ENCODE measurements around the gene CHN1.

CHN1 gene

DNA sequence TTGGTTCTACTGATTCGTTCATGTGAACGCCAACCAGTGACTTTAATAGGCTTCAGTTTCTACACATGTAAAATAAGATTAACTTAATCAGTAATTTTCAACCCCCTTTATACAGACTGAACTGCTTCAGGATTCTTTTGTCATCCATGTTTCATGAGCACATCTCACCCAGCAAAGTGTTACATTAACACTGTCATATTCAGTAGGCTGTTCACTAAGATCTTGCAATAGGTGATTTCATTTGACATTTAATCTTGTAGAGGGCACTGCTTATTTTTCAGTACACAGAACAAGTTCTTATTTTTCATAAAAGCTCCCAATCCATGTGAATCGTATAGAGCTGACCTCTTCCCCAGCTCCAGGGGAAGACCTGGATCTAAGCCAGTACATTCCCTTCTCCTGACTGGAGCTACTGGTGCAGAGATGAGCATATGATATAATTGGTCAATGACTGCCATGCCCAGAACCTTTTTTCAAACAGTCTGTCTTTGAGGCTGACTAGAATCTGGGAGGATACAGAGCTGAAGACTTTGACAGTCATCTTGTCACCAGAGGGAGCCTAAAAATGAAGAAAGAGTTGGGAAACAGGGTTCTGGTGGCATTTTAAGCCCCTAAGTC, 168.7 kb downstream of the CHN1 start:
- Mint-ChIP-seq H3K9me3 (peaks cover 18% of the 10 kb centered on the region), H3K27ac (peak overlapping the region; percentile 95), H3K4me3 (peak overlapping the region; percentile 63), H3K4me1 (ENCODE audit: low read depth) (peaks cover 56% of the 10 kb centered on the region), H3K27me3 (peaks cover 6% of the 10 kb centered on the region), H3K36me3 (ENCODE audit: low read depth) (peaks cover 14% of the 10 kb centered on the region)

DNA sequence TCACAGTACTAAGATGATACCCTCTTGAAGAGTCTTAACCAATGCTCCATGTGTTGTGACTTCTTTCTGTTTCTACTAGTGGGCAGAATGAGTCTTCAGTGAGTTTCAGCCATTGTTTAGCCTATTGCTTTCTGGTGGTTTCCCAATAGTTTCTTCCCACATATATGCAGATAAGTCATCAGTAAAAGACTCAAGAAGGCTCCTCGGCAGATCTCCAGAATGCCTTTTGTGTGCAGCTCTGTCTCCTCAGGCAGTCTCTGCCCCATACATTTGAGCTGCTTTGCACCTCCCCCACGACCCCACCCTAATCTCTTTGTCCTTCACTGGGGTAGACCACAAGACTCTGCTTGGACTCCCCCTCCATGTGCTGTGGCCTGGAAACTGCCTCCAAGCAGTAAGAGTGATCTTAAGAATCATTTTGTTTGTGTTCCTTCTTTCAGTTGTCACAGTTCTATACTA, 169.4 kb downstream of the CHN1 start:
- Mint-ChIP-seq H3K27me3 (peaks cover 6% of the 10 kb centered on the region), H3K36me3 (ENCODE audit: low read depth) (peaks cover 14% of the 10 kb centered on the region), H3K27ac (peak overlapping the region; percentile 95), H3K4me1 (ENCODE audit: low read depth) (peaks cover 62% of the 10 kb centered on the region), H3K4me3 (peak overlapping the region; percentile 63), H3K9me3 (peaks cover 18% of the 10 kb centered on the region)

DNA sequence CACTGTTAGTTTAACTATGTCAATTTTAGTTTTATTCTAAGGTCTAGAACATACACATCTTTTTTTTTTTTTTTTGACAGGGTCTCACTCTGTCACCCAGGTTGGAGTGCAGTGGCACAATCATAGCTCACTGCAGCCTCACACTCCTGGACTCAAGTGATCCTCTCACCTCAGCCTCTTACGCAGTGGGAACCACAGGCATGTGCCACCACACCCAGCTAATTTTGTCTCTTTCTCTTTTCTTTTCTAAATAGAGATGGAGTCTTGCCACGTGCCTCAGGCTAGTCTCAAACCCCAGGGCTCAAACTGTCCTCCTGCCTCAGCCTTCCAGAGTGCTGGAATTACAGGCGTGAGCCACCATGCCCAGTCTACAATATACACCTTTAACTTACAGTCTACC, 171.4 kb downstream of the CHN1 start:
- Mint-ChIP-seq H3K27ac (peak overlapping the region; percentile 86), H3K4me3 (no peak overlapping the region), H3K36me3 (ENCODE audit: low read depth) (peaks cover 14% of the 10 kb centered on the region), H3K27me3 (peaks cover 3% of the 10 kb centered on the region), H3K4me1 (ENCODE audit: low read depth) (peaks cover 71% of the 10 kb centered on the region), H3K9me3 (peaks cover 18% of the 10 kb centered on the region)

DNA sequence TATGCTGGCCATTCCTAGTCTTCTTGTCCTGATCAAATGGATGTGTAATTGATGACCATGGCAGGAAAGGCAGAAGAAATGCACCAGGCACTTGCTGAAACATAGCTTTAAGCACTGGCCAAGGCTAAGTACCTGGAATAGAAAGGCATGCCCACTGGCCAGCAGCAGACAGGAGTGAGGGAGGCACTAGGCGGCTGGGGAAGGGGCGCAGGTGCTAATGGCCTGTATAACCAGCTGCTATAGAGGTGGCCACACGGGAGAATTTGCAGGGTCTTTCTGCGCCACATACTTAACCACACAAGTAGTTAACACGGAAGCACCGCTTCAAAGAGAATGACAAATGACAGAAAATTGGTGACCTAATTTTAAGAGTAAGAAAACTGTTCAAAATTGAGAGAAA, 174.6 kb downstream of the CHN1 start:
- H3K27ac Mint-ChIP-seq = no peak overlapping the region
- H3K27me3 Mint-ChIP-seq = no peaks in the 10 kb centered on the region
- H3K36me3 Mint-ChIP-seq (ENCODE audit: low read depth) = peaks cover 12% of the 10 kb centered on the region
- H3K4me1 Mint-ChIP-seq (ENCODE audit: low read depth) = peaks cover 55% of the 10 kb centered on the region
- no peak overlapping the region for H3K4me3 Mint-ChIP-seq
- peaks cover 17% of the 10 kb centered on the region for H3K9me3 Mint-ChIP-seq

DNA sequence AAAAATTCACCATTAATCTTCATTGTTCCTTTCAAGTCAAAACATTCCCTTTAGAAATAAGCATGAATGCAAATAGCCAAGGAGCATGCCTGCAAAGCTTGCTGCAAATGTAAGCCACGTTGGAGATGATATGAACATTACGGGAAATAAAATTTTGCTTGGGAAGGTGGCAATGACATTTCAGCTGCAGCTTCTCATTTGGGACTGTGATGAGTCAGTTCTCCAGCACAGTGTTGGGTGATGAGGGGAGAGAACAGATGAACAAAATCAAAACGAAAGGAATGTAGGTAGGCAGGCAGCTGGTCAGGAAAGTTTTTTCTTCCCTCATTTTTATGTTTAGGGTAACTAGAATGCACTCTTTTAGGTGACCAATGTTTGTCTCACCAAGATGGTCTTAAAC, 175.6 kb downstream of the CHN1 start:
- H3K27me3 Mint-ChIP-seq = no peaks in the 10 kb centered on the region
- H3K36me3 Mint-ChIP-seq (ENCODE audit: low read depth) = peaks cover 9% of the 10 kb centered on the region
- H3K4me3 Mint-ChIP-seq = no peak overlapping the region
- H3K9me3 Mint-ChIP-seq = peaks cover 12% of the 10 kb centered on the region
- H3K27ac Mint-ChIP-seq = no peak overlapping the region
- peaks cover 45% of the 10 kb centered on the region for H3K4me1 Mint-ChIP-seq (ENCODE audit: low read depth)

DNA sequence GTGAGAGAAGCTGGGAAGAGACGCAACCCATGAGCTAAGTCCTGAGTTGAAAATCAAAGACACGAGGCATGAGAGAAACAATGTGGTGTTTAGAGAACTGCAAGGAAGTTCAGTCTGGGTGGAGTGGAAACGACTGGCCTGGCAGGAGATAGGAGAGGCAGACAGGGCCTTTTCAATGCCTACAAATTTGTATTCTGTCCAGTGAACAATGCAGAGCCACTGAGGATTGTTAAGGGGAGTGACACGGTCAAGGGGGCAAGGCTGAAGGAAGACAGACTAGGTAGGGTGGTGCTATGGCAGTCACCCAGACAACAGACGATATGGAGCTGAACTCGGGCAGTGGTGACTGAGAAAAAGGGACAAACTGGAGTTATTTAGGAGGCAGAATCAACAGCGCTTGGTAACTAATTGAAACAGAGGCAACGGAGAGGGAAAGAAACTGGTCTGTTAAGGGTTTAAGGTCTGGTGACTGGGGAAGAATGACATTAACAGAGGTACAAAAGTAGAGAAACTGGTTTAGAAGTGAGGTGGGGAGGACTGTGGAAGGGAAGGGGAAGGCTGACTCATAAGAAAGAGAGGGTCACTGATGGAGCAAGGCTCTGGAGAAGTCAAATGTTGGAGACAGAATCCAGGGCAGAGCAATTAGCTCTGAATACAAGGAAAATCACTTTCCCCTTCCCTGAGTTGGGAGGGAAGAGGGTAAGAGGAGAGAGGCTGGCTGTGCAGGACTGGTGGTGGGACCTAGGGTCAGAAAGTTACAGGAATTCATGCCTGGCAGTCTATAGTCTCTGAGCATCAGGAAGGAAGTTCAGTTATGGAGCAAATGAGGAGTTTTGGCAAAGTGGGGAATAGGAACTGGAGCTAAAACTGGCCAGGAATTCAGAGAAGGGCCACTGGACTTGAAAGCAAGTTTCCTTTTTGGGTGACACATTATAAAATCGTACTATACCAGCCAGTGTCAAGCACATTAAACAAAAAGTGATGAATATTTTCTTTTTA, 177.5 kb downstream of the CHN1 start:
- H3K4me1 Mint-ChIP-seq (ENCODE audit: low read depth) = peaks cover 27% of the 10 kb centered on the region
- H3K27ac Mint-ChIP-seq = no peak overlapping the region
- H3K4me3 Mint-ChIP-seq = no peak overlapping the region
- H3K27me3 Mint-ChIP-seq = no peaks in the 10 kb centered on the region
- H3K36me3 Mint-ChIP-seq (ENCODE audit: low read depth) = no peaks in the 10 kb centered on the region
- H3K9me3 Mint-ChIP-seq = no peaks in the 10 kb centered on the region

DNA sequence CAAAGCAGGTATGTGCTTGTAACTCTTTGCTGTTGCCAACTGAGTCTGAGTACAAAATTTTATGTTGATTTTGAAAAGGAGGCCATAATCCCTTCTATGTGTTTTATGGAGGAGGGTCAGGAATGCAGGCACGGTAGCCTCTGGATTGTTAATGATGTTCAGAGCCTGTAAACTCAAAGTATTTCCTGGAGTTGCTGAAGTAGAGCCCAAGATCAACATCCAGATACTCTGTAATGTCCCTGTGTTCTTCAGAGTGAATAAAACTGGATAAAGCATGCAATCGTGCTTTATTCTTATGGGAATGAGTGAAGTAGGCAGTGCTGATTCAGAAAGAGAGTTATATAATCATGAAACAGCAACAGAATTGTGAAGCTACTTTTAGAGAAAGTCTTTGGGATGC, 179.1 kb downstream of the CHN1 start:
- Mint-ChIP-seq H3K9me3 (no peaks in the 10 kb centered on the region), H3K27ac (no peak overlapping the region), H3K4me1 (ENCODE audit: low read depth) (peaks cover 11% of the 10 kb centered on the region)

DNA sequence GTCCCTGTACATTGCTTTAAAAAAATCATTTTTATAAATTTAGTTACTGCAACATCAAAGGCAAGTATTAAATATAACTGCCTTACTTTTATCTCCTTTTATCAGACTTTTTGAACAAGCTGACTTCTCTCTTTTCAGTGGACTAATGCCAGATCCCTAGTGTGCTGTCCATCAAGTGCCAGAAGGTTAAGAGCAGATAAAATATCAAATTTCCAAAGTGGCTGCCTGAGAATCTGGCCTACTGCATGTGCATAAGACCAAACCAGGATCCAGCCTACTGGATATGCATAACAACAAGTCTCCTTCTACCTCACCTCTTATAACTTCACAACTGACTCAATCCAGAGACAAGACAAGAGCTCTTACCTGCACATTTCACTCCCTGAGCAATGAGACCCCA, 181.1 kb downstream of the CHN1 start:
- no peak overlapping the region for H3K4me3 Mint-ChIP-seq
- no peaks in the 10 kb centered on the region for H3K4me1 Mint-ChIP-seq (ENCODE audit: low read depth)
- no peaks in the 10 kb centered on the region for H3K9me3 Mint-ChIP-seq
- H3K36me3 Mint-ChIP-seq (ENCODE audit: low read depth) = no peaks in the 10 kb centered on the region
- H3K27ac Mint-ChIP-seq = no peak overlapping the region
- H3K27me3 Mint-ChIP-seq = no peaks in the 10 kb centered on the region

More for the DNA sequence above, 179.1 kb downstream of the CHN1 start:
- Mint-ChIP-seq H3K27me3 (no peaks in the 10 kb centered on the region), H3K4me3 (no peak overlapping the region), H3K36me3 (ENCODE audit: low read depth) (no peaks in the 10 kb centered on the region)

DNA sequence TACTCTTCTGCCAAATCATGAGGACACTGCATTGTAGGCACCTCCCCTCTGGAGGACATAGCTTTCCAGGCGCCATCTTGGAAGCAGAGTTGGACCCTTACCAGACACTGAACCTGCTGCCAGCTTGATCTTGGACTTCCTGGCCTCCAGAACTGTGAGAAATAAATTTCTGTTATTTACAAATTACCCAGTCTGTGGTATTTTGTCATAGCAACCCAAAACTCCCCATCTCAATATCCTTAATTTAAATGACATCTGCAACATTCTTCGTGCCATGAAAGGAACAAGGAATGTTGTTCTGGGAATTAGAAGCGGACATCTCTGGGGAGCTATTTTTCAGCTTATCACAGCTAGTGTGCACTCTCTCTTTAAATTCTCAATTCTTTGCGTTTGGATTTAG, 183.6 kb downstream of the CHN1 start:
- H3K27me3 Mint-ChIP-seq = no peaks in the 10 kb centered on the region
- H3K36me3 Mint-ChIP-seq (ENCODE audit: low read depth) = no peaks in the 10 kb centered on the region
- H3K4me1 Mint-ChIP-seq (ENCODE audit: low read depth) = no peaks in the 10 kb centered on the region
- no peaks in the 10 kb centered on the region for H3K9me3 Mint-ChIP-seq
- no peak overlapping the region for H3K4me3 Mint-ChIP-seq
- H3K27ac Mint-ChIP-seq = no peak overlapping the region

DNA sequence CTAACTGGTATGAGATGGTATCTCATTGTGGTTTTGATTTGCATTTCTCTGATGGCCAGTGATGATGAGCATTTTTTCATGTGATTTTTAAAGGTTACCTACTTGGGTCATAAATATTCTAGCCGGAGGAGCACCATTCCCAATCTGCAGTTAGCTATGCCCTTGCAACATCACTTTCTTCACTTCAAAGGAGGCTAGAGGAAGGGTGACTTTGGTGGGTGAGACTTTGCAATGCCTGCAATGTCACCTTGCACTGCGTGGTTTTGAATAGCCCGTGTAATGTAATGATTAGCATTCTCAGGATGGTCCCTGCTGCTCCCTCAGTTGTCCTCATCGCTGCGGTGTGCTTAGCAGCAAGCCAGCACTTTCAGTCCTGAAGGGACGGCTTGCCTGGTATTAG, 184.8 kb downstream of the CHN1 start:
- no peak overlapping the region for H3K27ac Mint-ChIP-seq
- no peaks in the 10 kb centered on the region for H3K27me3 Mint-ChIP-seq
- peaks cover 4% of the 10 kb centered on the region for H3K9me3 Mint-ChIP-seq

DNA sequence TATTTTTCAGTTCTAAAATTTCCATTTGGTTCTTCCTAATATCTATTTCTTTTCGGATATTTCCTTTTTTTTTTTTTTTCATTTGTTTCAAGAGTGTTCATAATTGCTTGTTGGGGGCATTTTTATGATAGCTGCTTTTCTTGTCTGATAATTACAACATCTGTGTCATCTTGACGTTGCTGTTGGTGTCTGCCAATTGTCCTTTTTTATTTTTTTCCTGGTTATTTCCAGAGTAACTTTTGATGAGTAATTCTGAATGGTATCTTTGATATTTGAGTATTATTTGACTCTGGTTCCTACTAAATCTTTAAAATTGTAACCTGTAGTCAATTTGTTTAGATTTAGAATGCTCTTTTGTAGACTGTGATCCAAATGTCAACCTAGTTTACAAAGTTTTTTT, 189.7 kb downstream of the CHN1 start:
- Mint-ChIP-seq H3K27ac (no peak overlapping the region), H3K9me3 (peaks cover 6% of the 10 kb centered on the region), H3K4me3 (no peak overlapping the region), H3K4me1 (ENCODE audit: low read depth) (peaks cover 2% of the 10 kb centered on the region), H3K36me3 (ENCODE audit: low read depth) (no peaks in the 10 kb centered on the region), H3K27me3 (no peaks in the 10 kb centered on the region)

More for the DNA sequence above, 184.8 kb downstream of the CHN1 start:
- Mint-ChIP-seq H3K4me1 (ENCODE audit: low read depth) (no peaks in the 10 kb centered on the region), H3K4me3 (no peak overlapping the region), H3K36me3 (ENCODE audit: low read depth) (no peaks in the 10 kb centered on the region)

DNA sequence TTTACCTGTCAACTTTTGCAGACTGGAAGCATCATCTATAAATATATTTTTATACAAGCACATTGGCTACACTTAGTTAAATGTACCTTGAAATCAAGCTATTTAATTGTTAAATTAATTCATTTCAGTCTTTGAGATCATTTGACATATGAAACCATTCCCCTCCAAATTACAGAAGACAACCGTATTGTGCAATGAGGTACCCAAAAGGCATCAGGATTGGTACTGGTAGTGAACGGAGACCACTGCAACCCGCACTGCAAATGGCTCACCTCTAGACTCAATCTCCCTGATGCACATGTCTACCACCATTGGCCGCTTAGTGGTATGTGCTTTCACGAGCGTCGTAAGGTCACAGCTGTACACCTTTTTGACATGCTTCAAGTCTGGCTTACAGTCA, 193.1 kb downstream of the CHN1 start:
- H3K27ac Mint-ChIP-seq = no peak overlapping the region
- H3K27me3 Mint-ChIP-seq = no peaks in the 10 kb centered on the region
- peaks cover 11% of the 10 kb centered on the region for H3K4me1 Mint-ChIP-seq (ENCODE audit: low read depth)
- no peak overlapping the region for H3K4me3 Mint-ChIP-seq
- H3K36me3 Mint-ChIP-seq (ENCODE audit: low read depth) = no peaks in the 10 kb centered on the region
- peaks cover 6% of the 10 kb centered on the region for H3K9me3 Mint-ChIP-seq

DNA sequence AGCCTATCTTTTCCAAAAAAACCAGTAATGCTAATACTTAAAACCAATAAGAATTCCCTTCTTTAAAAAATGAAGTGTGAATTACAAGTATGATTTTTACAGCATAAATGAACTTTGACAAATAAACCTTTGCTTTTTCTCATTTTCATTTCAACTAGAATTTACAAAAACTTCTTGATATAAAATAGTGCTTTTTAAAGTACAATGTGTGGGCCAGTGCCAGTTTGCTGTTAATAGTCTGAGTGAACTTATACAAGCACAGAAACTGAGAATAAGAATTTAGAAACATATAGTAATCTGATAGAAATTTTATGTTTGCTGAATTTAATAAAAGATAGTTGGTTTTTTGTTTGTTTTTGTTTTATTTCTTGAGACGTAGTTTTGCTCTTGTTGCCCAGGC, 197.2 kb downstream of the CHN1 start:
- H3K4me3 Mint-ChIP-seq = no peak overlapping the region
- H3K27ac Mint-ChIP-seq = no peak overlapping the region
- H3K9me3 Mint-ChIP-seq = no peaks in the 10 kb centered on the region
- H3K4me1 Mint-ChIP-seq (ENCODE audit: low read depth) = peaks cover 11% of the 10 kb centered on the region
- no peaks in the 10 kb centered on the region for H3K36me3 Mint-ChIP-seq (ENCODE audit: low read depth)
- peaks cover 5% of the 10 kb centered on the region for H3K27me3 Mint-ChIP-seq

DNA sequence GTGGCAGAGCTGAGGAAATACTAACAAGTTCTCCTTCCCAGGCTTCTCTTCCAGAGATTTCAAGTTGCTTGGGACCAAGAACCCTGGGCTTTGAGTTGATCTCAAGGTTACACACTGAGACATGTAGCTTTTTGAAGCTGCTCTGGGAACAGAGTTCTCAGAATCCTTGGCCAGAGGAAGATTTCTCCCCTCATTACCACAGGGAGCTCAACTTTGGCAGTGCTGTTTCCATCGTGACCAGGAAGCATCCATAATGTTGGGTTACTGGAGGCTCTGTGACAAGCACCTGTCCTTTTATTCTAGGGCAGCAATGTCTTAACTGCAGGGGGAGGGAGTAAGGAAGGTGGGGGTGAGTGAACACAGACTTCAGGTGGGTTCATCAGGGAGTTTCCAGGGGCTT, 199.4 kb downstream of the CHN1 start:
- no peak overlapping the region for H3K27ac Mint-ChIP-seq
- peaks cover 11% of the 10 kb centered on the region for H3K4me1 Mint-ChIP-seq (ENCODE audit: low read depth)
- no peaks in the 10 kb centered on the region for H3K36me3 Mint-ChIP-seq (ENCODE audit: low read depth)
- no peak overlapping the region for H3K4me3 Mint-ChIP-seq
- no peaks in the 10 kb centered on the region for H3K9me3 Mint-ChIP-seq
- H3K27me3 Mint-ChIP-seq = peaks cover 5% of the 10 kb centered on the region

DNA sequence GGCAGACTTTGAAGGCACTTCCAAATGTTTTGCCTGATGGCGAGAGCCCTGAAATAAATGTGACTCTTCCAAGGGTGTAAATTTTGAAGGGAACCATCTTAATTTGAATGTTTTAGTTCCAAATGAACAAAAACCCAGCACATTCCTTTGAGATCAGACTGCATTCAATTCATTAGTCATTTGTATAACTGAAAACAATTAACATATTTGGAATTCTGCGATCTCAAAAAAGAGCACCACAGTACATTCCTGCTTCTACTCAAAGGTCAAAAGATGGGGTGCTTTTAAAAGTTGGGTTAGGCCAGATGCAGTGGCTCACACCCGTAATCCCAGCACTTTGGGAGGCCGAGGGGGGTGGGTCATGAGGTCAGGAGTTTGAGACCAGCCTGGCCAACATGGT, 202.7 kb downstream of the CHN1 start:
- peaks cover 5% of the 10 kb centered on the region for H3K27me3 Mint-ChIP-seq
- no peaks in the 10 kb centered on the region for H3K9me3 Mint-ChIP-seq
- no peak overlapping the region for H3K4me3 Mint-ChIP-seq
- H3K27ac Mint-ChIP-seq = no peak overlapping the region
- H3K36me3 Mint-ChIP-seq (ENCODE audit: low read depth) = no peaks in the 10 kb centered on the region
- H3K4me1 Mint-ChIP-seq (ENCODE audit: low read depth) = peaks cover 5% of the 10 kb centered on the region

Measured in stimulated activated naive CD8-positive, alpha-beta T cell treated with anti-CD3 and anti-CD28 coated beads, Interleukin-15, Interleukin-2, amounts not matched to agents 100 ng/mL and 50 ng/mL, for 24 hours (primary cell).